Sigmoid colon (tissue), 7 donors: ENCODE measurements around the gene CCDC85C. TPM values are rescaled to one million over a fixed set of nuclear protein-coding genes. Genes with fewer than 3 reads are reported as not detected.
A peak's percentile ranks its signal among the peaks of the same experiment; 100 is the strongest.

ENCODE experiments used
- DNase-seq: peaks from one replicate; pipeline ENCODE4 v3.0.0-alpha.2; 2019
- H3K27ac ChIP-seq, 4 donors: fragments of 200-600 bp; sonication (generic); one replicate each; pipeline ENCODE4 v1.5.1; 2016 to 2019; ENCODE audit warnings: mild to moderate bottlenecking in 1 of 4
- H3K27me3 ChIP-seq, 3 donors: fragments of 200-600 bp; sonication (generic); one replicate each; pipeline ENCODE4 v1.5.1; 2019; ENCODE audit warnings: mild to moderate bottlenecking in 1 of 3
- H3K36me3 ChIP-seq, 4 donors: fragments of 200-600 bp; sonication (generic); one replicate each; pipeline ENCODE4 v1.5.1; 2016 to 2019
- H3K4me1 ChIP-seq, 4 donors: fragments of 200-600 bp; sonication (generic); one replicate each; pipeline ENCODE4 v1.5.1; 2017 to 2019
- H3K4me3 ChIP-seq, 4 donors: fragments of 200-600 bp; sonication (generic); one replicate each; pipeline ENCODE4 v1.5.1; 2017 to 2019; ENCODE audit warnings: mild to moderate bottlenecking in 2 of 4, moderate library complexity in 1 of 4
- H3K9me3 ChIP-seq, 4 donors: fragments of 200-600 bp in 3 of 4; sonication (generic) in 3 of 4; one replicate each; pipeline versions ENCODE4 v1.5.1 to v1.6.1; 2013 to 2019
- CTCF ChIP-seq, 4 experiments: fragments of 450-650 bp in 3 of 4; fragments of 200-600 bp in 1 of 4; IDR thresholded peaks; one replicate each; pipeline ENCODE4 v1.5.1; 2016 to 2019; ENCODE audit warnings: antibody characterized with exemption in 4 of 4, mild to moderate bottlenecking in 3 of 4, moderate library complexity in 2 of 4
- EP300 ChIP-seq, 4 donors: sonication (generic); formaldehyde crosslinking; IDR thresholded peaks; one replicate each; pipeline ENCODE4 v1.6.1; 2017; ENCODE audit warnings: antibody characterized with exemption in 4 of 4
- POLR2A ChIP-seq, 2 donors: fragments of 450-650 bp; IDR thresholded peaks; one replicate each; pipeline ENCODE4 v1.6.1; 2016; ENCODE audit warnings: antibody characterized with exemption in 2 of 2, mild to moderate bottlenecking in 2 of 2, moderate library complexity in 2 of 2
- POLR2AphosphoS5 ChIP-seq, 4 donors: sonication (generic); formaldehyde crosslinking; IDR thresholded peaks; one replicate each; pipeline ENCODE4 v1.6.1; 2017; ENCODE audit warnings: antibody characterized with exemption in 4 of 4
- WGBS, 2 donors: extraction: QIAGEN DNeasy Blood & Tissue Kit; methylation state at CpG; one replicate each; pipeline ENCODE4 v1.1.7; 2013; 5-methylcytosine and 5-hydroxymethylcytosine counted together
- intact Hi-C: fragments of 100-400 bp; cut with DNase I; formaldehyde crosslinking; loops from one replicate; pipeline ENCODE4 v1.15.1; 2023
- polyA plus RNA-seq, 3 donors: library from polyadenylated mRNA; stranded (reverse); fragments of 200-250 nt; gene quantifications; one replicate each; pipeline ENCODE4 v1.2.3, GENCODE V29; 2013
- total RNA-seq, 4 donors: library from RNA; depleted of rRNA; stranded (reverse); fragments of >200 nt; gene quantifications; one replicate each; pipeline ENCODE4 v1.1.0, GENCODE V29; 2016
- donor health status: healthy with polysubstance abuse.
- donor health status: Bipolar disorder and iron deficiency.
- donor health status: healthy.

Gene CCDC85C
- total and polyA plus RNA-seq, 7 donors = 11.4 to 79.0 (median 28.1) TPM

- Histone ChIP-seq H3K27me3 (no peaks in the 10 kb centered on the region), H3K9me3 (no peaks in the 10 kb centered on the region), H3K36me3 (peaks cover 0 to 4% (median 0%) of the 10 kb centered on the region in 4 donors), H3K4me1 (peaks cover 0 to 65% (median 60%) of the 10 kb centered on the region in 4 donors), H3K27ac (peak overlapping the region in 3 of 4 donors; percentile 53 to 65 (median 55)), H3K4me3 (no peak overlapping the region)
- TF ChIP-seq POLR2AphosphoS5 (IDR thresholded peaks at IDR 0.05) (no peak), CTCF (IDR thresholded peaks at IDR 0.05) (no peak), EP300 (IDR thresholded peaks at IDR 0.05) (no peak), POLR2A (IDR thresholded peaks at IDR 0.05) (no peak)
- no peak for DNase-seq
- intact Hi-C loops = no loop called here
- WGBS, 2 donors = 91 to 92% methylated on average over 5 of the region's 5 CpGs
Observed at GRCh38 chr14:99532310-99532709, 71.7 kb downstream of the CCDC85C start.

- Histone ChIP-seq H3K9me3 (no peaks in the 10 kb centered on the region), H3K36me3 (peaks cover 0 to 4% (median 0%) of the 10 kb centered on the region in 4 donors), H3K27me3 (no peaks in the 10 kb centered on the region), H3K27ac (peak overlapping the region; percentile 14 to 65 (median 54)), H3K4me3 (no peak overlapping the region), H3K4me1 (peaks cover 0 to 61% (median 58%) of the 10 kb centered on the region in 4 donors)
- 65 to 75% methylated on average over 14 of the region's 14 CpGs for WGBS, 2 donors
- intact Hi-C loops = no loop called here
- no peak for TF ChIP-seq EP300 (IDR thresholded peaks at IDR 0.05)
- TF ChIP-seq POLR2A (IDR thresholded peaks at IDR 0.05) = no peak
- no peak for TF ChIP-seq CTCF (IDR thresholded peaks at IDR 0.05)
- no peak for TF ChIP-seq POLR2AphosphoS5 (IDR thresholded peaks at IDR 0.05)
- no peak for DNase-seq
Observed at GRCh38 chr14:99531251-99532096, 72.5 kb downstream of the CCDC85C start.

- peaks cover 0 to 59% (median 56%) of the 10 kb centered on the region in 4 donors for H3K4me1 ChIP-seq
- intact Hi-C loops = no loop called here
- whole genome bisulfite sequencing, 2 donors = 92 to 93% methylated on average over 19 of the region's 19 CpGs
- no peaks in the 10 kb centered on the region for H3K27me3 ChIP-seq
- H3K36me3 ChIP-seq = peaks cover 0 to 4% (median 0%) of the 10 kb centered on the region in 4 donors
- H3K9me3 ChIP-seq = no peaks in the 10 kb centered on the region
- H3K4me3 ChIP-seq = no peak overlapping the region
- peak overlapping the region in 3 of 4 donors; percentile 53 to 65 (median 55) for H3K27ac ChIP-seq
- DNase-seq = no peak
- no peak for TF ChIP-seq POLR2AphosphoS5 (IDR thresholded peaks at IDR 0.05)
- no peak for TF ChIP-seq EP300 (IDR thresholded peaks at IDR 0.05)
- TF ChIP-seq POLR2A (IDR thresholded peaks at IDR 0.05) = no peak
- no peak for TF ChIP-seq CTCF (IDR thresholded peaks at IDR 0.05)
Observed at GRCh38 chr14:99530407-99531155, 73.4 kb downstream of the CCDC85C start.

- TF ChIP-seq POLR2A (IDR thresholded peaks at IDR 0.05) (no peak), EP300 (IDR thresholded peaks at IDR 0.05) (no peak), POLR2AphosphoS5 (IDR thresholded peaks at IDR 0.05) (no peak), CTCF (IDR thresholded peaks at IDR 0.05) (no peak)
Observed at GRCh38 chr14:99529899-99530298, 74.1 kb downstream of the CCDC85C start.

More at GRCh38 chr14:99529899-99530298, 74.1 kb downstream of the CCDC85C start:
- Histone ChIP-seq H3K4me3 (no peak overlapping the region), H3K9me3 (no peaks in the 10 kb centered on the region), H3K4me1 (peaks cover 0 to 59% (median 56%) of the 10 kb centered on the region in 4 donors), H3K27ac (peak overlapping the region in 3 of 4 donors; percentile 4 to 65 (median 53)), H3K36me3 (peaks cover 0 to 4% (median 0%) of the 10 kb centered on the region in 4 donors), H3K27me3 (no peaks in the 10 kb centered on the region)
- 88 to 92% methylated on average over 4 of the region's 4 CpGs for WGBS, 2 donors
- DNase-seq = no peak
- intact Hi-C loops = no loop called here
